ENCODE results near the gene PIK3R2.
A peak's percentile ranks its signal among the peaks of the same experiment; 100 is the strongest.

DNA sequence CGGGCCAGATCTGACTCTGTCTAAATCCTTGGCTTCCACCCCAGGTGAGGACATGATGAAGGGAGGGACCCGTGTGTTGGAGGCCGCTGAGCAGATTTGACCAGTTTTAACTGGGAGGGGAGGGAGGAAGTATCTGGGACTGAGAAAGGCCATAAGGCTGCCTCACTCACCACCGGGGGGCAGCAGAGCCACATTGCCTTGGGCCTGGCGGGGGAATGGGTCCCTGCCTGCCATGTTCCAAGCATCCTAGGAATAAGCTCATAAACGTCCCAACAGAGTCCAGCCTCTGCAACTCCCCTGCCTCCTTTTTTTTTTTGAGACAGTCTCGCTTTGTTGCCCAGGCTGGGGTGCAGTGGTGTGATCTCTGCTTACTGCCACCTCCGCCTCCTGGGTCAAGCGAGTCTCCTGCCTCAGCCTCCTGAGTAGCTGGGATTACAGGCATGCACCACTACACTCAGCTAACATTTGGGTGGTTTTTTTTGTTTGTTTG, 39.9 kb upstream of the PIK3R2 start:
- no peak for TF ChIP-seq POLR2A (IDR thresholded peaks at IDR 0.05)
- TF ChIP-seq, protein P1, sequence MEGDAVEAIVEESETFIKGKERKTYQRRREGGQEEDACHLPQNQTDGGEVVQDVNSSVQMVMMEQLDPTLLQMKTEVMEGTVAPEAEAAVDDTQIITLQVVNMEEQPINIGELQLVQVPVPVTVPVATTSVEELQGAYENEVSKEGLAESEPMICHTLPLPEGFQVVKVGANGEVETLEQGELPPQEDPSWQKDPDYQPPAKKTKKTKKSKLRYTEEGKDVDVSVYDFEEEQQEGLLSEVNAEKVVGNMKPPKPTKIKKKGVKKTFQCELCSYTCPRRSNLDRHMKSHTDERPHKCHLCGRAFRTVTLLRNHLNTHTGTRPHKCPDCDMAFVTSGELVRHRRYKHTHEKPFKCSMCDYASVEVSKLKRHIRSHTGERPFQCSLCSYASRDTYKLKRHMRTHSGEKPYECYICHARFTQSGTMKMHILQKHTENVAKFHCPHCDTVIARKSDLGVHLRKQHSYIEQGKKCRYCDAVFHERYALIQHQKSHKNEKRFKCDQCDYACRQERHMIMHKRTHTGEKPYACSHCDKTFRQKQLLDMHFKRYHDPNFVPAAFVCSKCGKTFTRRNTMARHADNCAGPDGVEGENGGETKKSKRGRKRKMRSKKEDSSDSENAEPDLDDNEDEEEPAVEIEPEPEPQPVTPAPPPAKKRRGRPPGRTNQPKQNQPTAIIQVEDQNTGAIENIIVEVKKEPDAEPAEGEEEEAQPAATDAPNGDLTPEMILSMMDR (IDR thresholded peaks at IDR 0.05): peak; percentile 76 to 88 (median 82)
- TF ChIP-seq POLR2AphosphoS5 (IDR thresholded peaks at IDR 0.05): peak in 1 of 4 donors; percentile 11

Measured in sigmoid colon (tissue), 4 donors.